Stomach smooth muscle (tissue), 2 donors: ENCODE measurements around the gene DNM1.
A peak's percentile ranks its signal among the peaks of the same experiment; 100 is the strongest.

Experiments
- H3K27ac ChIP-seq: one replicate; pipeline ENCODE4 v1.7.0; 2013; ENCODE audit warnings: mild to moderate bottlenecking, low read length, inconsistent platforms
- H3K27me3 ChIP-seq, 2 donors: one replicate each; pipeline ENCODE4 v1.7.0; 2013; ENCODE audit warnings: low read length in 2 of 2; ENCODE audit not compliant: insufficient read depth in 2 of 2, control insufficient read depth in 1 of 2
- H3K36me3 ChIP-seq, 2 donors: one replicate each; pipeline ENCODE4 v1.7.0; 2013; ENCODE audit warnings: low read length in 2 of 2; ENCODE audit not compliant: control insufficient read depth in 2 of 2, insufficient read depth in 2 of 2
- H3K4me1 ChIP-seq: one replicate; pipeline ENCODE4 v1.7.0; 2013; ENCODE audit warnings: low read length; ENCODE audit not compliant: control insufficient read depth, insufficient read depth
- H3K4me3 ChIP-seq, 2 donors: one replicate each; pipeline ENCODE4 v1.7.0; 2013; ENCODE audit warnings: low read length in 2 of 2
- H3K9ac ChIP-seq, 2 donors: one replicate each; pipeline ENCODE4 v1.7.0; 2013; ENCODE audit warnings: low read length in 2 of 2, mild to moderate bottlenecking in 1 of 2
- H3K9me3 ChIP-seq, 2 donors: one replicate each; pipeline ENCODE4 v1.7.0; 2013; ENCODE audit warnings: low read length in 2 of 2; ENCODE audit not compliant: control insufficient read depth in 2 of 2
- donor health status: healthy.
- donor health status: Pancreatic carcinoma.

Gene DNM1

GRCh38 chr9:128285033-128285784, 82.0 kb downstream of the DNM1 start:
- H3K4me1 ChIP-seq: peaks cover 7% of the 10 kb centered on the region
- no peak overlapping the region for H3K9ac ChIP-seq
- H3K9me3 ChIP-seq: no peaks in the 10 kb centered on the region
- H3K27me3 ChIP-seq: no peaks in the 10 kb centered on the region
- no peak overlapping the region for H3K27ac ChIP-seq
- no peak overlapping the region for H3K4me3 ChIP-seq
- peaks cover 16 to 19% of the 10 kb centered on the region in 2 donors for H3K36me3 ChIP-seq

- Histone ChIP-seq H3K27ac (no peak overlapping the region), H3K27me3 (no peaks in the 10 kb centered on the region), H3K4me3 (no peak overlapping the region), H3K9me3 (no peaks in the 10 kb centered on the region), H3K4me1 (peaks cover 7% of the 10 kb centered on the region), H3K36me3 (peaks cover 16 to 19% of the 10 kb centered on the region in 2 donors), H3K9ac (peak overlapping the region in 1 of 2 donors; percentile 42)
Observed at GRCh38 chr9:128286440-128286839, 83.3 kb downstream of the DNM1 start.

GRCh38 chr9:128288273-128289004, 85.3 kb downstream of the DNM1 start:
- Histone ChIP-seq H3K27ac (no peak overlapping the region), H3K9ac (no peak overlapping the region), H3K4me1 (peaks cover 7% of the 10 kb centered on the region), H3K36me3 (peaks cover 16 to 21% of the 10 kb centered on the region in 2 donors), H3K4me3 (no peak overlapping the region), H3K9me3 (no peaks in the 10 kb centered on the region), H3K27me3 (no peaks in the 10 kb centered on the region)

- Histone ChIP-seq H3K36me3 (peaks cover 10 to 13% of the 10 kb centered on the region in 2 donors), H3K27me3 (no peaks in the 10 kb centered on the region), H3K9ac (no peak overlapping the region), H3K27ac (no peak overlapping the region), H3K4me1 (peaks cover 6% of the 10 kb centered on the region), H3K4me3 (no peak overlapping the region), H3K9me3 (no peaks in the 10 kb centered on the region)
Observed at GRCh38 chr9:128292009-128292408, 88.8 kb downstream of the DNM1 start.

- Histone ChIP-seq H3K36me3 (peaks cover 6 to 12% of the 10 kb centered on the region in 2 donors), H3K4me1 (peaks cover 6% of the 10 kb centered on the region), H3K9ac (no peak overlapping the region), H3K27ac (no peak overlapping the region), H3K4me3 (no peak overlapping the region), H3K27me3 (no peaks in the 10 kb centered on the region), H3K9me3 (no peaks in the 10 kb centered on the region)
Observed at GRCh38 chr9:128293091-128293490, 89.9 kb downstream of the DNM1 start.

- no peaks in the 10 kb centered on the region for H3K27me3 ChIP-seq
- no peak overlapping the region for H3K9ac ChIP-seq
- H3K9me3 ChIP-seq: no peaks in the 10 kb centered on the region
- H3K4me1 ChIP-seq: peaks cover 6% of the 10 kb centered on the region
- H3K27ac ChIP-seq: no peak overlapping the region
- H3K4me3 ChIP-seq: no peak overlapping the region
- H3K36me3 ChIP-seq: peaks cover 0 to 2% of the 10 kb centered on the region in 2 donors
Observed at GRCh38 chr9:128294142-128294541, 91.0 kb downstream of the DNM1 start.

- Histone ChIP-seq H3K9ac (no peak overlapping the region), H3K4me3 (no peak overlapping the region), H3K27me3 (no peaks in the 10 kb centered on the region), H3K36me3 (peaks cover 0 to 2% of the 10 kb centered on the region in 2 donors), H3K27ac (no peak overlapping the region), H3K9me3 (no peaks in the 10 kb centered on the region), H3K4me1 (peaks cover 6% of the 10 kb centered on the region)
Observed at GRCh38 chr9:128296340-128297220, 93.4 kb downstream of the DNM1 start.

GRCh38 chr9:128297221-128297773, 94.1 kb downstream of the DNM1 start:
- H3K9me3 ChIP-seq: no peaks in the 10 kb centered on the region
- no peak overlapping the region for H3K9ac ChIP-seq
- peaks cover 0 to 2% of the 10 kb centered on the region in 2 donors for H3K36me3 ChIP-seq
- no peak overlapping the region for H3K4me3 ChIP-seq
- no peak overlapping the region for H3K27ac ChIP-seq
- peaks cover 6% of the 10 kb centered on the region for H3K4me1 ChIP-seq
- H3K27me3 ChIP-seq: no peaks in the 10 kb centered on the region

- Histone ChIP-seq H3K9me3 (no peaks in the 10 kb centered on the region), H3K27ac (no peak overlapping the region), H3K9ac (no peak overlapping the region)
Observed at GRCh38 chr9:128298535-128299482, 95.6 kb downstream of the DNM1 start.

More at GRCh38 chr9:128298535-128299482, 95.6 kb downstream of the DNM1 start:
- Histone ChIP-seq H3K4me3 (no peak overlapping the region), H3K36me3 (no peaks in the 10 kb centered on the region), H3K27me3 (no peaks in the 10 kb centered on the region), H3K4me1 (peaks cover 6% of the 10 kb centered on the region)
